Activated T-helper 9 cell treated with anti-CD3 and anti-CD28 coated beads, Interleukin-2, amount 50 U/mL, for 16 hours (primary cell): ENCODE results near the gene KRTAP4-8.
"Not testable (repeated sequence)": the region's sequence is repeated elsewhere in the genome, so short reads cannot be mapped to it uniquely, and the experiment has no call there.

Source experiments
- DNase-seq: peaks from one replicate; pipeline ENCODE4 v3.0.0-alpha.2; 2020; ENCODE audit warnings: low read depth

The KRTAP4-8 gene

GRCh38 chr17:41098042-41098441 lies at the start of gene KRTAP4-8:
TSS of gene KRTAP4-8 (minus strand) at chr17:41098142. CDS start at chr17:41098084, 58 bp downstream.
- no peak for DNase-seq

DNA sequence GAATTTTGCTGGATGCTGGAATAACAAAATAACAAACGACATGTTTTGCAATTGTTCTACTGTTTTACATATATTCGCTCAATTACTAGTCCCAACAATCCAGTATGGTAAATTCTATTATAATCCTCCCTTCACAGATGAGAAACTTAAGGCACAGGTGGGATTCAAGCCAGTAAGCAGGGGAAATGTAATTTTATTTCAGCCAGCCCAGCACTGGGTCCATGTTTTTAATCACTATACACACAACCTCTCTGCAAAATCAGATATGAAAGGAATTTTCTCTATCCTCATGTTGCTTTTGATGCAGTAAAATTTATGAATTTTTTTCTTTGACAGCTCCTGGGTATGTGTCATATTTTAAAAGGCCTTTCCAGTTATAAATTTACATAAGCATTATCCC lies 47.3 kb upstream of the KRTAP4-8 start:
- no peak for DNase-seq

DNA sequence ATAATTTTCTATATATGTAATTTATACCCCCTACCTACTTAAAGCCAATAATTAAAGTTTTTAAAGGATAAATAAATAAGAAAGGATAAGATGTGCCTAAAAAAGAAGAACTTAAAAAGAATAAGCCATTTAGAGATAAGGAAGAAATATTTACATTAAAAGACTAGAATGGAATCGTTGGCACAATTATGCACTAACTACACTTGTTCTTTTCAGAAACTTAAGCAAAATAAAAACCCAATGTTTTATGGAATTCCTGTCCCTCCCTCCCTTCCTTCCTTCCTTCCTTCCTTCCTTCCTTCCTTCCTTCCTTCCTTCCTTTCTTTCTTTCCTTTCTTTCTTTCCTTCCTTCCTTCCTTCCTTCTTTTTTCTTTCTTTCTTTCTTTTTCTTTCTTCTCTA lies 46.9 kb upstream of the KRTAP4-8 start:
- no peak for DNase-seq

DNA sequence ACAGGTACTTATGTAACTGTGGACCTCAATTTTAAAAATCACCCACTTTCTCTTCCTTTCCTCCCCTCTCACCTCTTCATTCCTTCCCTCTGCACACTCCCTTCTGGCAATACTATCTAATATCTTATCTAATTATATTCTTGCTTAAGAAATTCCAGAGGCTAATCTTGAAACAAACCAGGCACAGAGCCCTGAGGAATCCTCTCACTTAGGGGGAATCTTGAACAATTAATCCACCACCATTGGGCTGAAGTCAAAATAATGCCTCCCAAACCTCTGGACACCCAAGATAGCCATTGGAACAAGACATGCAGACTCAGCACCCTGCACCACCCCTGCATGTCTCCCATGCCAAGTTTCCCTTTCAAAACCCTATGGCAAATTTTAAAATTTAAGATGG lies 43.4 kb upstream of the KRTAP4-8 start:
- no peak for DNase-seq

DNA sequence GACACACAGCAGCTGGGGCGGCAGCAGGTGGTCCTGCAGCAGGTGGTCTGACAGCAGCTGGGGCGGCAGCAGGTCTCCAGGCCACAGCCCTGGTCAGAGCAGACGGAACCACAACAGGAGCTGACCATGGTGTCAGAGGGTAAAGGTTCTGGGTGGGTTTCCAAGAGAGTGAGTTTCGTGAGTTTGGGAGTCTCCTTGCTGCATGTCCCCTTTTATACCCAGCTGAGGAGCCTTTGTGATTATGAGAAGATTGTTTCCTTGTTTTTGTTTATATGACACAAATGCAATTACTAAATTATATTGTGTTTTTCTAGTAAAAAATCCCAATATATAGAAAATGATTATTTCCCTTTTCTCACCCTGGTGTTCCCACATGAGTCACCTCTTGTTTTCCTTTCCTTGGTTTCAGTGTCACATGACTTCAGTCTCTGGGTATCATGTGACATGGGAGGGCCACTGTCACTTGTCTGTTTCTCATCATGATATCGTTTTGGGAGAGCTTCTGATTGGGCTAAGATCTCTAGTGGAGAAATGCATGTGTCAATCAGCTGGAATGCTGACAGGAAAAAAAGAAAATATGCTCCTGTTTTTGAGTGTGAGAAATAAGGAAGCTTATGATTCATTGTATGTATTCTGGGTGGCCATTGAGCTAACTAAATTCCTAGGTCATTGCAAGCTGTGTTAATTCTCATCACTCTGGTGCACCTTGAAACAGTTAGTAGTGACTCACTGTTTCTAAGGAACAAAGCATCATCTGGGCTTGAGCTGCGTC lies 42.6 kb upstream of the KRTAP4-8 start, which contains the start of gene KRTAP4-6:
Gene KRTAP4-6, minus strand, starts transcription at position 185 of the 772 bp plus-strand sequence. Its CDS starts 57 bp downstream, at position 128.
- DNase-seq, result no peak

DNA sequence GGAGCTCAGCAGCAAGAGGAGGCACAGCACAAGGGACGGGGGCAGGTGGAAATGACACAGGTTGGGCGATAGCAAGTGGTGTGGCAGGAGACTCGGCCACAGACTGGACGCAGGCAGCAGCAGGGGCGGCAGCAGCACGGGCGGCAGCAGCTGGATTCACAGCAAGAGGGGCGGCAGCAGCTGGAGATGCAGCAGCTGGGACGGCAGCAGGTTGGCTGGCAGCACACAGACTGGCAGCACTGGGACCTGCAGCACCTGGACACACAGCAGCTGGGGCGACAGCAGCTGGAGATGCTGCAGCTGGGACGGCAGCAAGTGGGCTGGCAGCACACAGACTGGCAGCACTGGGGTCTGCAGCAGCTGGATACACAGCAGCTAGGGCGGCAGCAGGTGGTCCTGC lies 41.9 kb upstream of the KRTAP4-8 start:
- not testable (repeated sequence) for DNase-seq

DNA sequence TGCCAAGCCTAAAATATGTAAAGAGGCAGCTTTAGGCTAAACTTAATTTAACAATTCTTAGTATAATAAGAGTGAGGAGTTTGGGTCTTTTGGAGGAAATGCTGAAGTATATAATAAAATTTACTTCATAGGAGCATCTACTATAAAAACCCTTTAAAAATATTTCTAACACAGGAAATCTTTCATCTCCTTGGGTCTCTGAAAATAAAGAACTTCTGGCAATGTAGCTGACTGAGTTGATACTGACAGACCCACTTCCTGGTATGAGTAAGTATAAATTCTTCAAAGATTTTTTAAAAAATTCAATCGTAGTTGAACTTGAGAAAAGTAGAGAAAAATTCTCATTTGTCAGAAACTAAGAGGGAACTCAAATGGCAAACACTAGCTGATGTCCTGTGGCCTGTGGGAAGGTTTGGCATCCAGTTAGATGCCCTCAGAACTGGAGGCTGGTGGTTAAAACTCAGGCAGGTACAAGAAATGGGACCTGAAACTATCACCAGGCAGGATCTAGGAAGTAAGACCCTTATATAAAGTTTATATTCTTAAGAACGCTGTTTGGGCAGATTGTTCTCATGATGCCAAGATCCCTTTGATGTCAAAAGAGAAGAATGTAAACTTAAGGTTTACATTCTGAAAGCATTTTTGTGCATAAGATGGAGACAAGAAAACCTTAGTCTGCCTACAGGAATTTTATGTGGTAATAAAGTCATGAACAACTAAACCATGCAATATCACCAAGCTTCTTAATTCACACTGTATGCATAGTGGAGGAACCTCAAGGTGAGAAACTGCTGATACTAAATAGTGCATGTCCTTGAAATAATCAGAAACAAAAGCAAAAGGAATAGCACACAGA lies 36.2 kb upstream of the KRTAP4-8 start:
- DNase-seq, result no peak

DNA sequence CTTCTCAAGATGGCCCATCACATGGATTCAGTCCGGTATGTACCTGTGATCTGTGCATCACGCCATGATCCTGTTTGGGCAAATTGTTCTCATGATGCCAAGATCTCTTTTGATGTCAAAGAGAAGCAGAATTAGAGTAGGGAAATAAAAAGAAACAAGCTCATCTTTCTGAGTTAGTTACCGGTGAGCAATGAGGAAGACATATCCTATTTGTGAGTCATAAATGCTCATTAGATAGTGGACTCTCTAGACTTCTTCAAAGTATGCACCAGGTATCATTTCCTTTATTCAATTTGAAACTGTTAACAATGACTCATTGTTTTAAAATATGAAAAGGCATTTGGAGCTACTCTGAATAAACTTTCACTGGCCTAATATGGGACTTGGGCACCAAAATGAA lies 34.0 kb upstream of the KRTAP4-8 start:
- DNase-seq, result no peak

DNA sequence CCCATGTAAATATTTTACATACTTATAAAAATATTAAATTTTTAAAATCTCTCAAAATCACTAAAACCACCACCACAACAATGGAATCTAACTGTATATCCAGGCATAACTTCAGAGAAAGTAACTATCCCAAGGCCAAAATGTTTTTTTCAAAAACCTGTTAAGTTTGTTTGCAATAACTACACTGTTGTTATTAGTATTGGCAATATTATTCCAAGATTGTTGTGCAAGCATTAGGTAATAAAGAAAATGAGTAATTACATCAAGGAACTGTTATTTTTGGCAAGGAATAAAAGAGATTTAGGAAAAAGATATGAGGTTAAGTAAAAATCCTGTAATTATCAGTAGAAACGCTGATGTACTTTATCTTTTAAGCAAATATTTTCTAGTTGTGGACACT lies 29.4 kb upstream of the KRTAP4-8 start:
- no peak for DNase-seq

- no peak for DNase-seq
These were observed 28.5 kb upstream of the KRTAP4-8 start for GRCh38 chr17:41126412-41126811.

DNA sequence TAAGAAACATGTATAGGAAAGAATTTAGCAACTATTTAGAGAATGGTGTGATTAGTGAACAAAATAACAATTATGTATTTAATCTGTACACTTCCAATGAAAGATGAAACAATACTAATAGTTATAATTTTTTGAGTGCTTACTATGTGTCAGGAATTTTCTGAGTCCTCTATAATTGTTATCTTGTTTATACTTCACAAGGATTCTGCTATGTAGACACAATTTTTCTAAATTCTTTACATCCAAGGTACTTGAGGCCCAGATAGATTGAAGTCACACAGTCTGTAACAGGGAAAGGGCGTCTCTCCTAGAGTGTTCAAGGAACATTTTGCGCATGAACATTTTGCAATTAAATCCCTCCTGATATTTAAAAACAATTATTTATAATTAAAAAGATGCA lies 27.1 kb upstream of the KRTAP4-8 start:
- DNase-seq, result no peak

- DNase-seq, result not testable (repeated sequence)
These were observed 26.0 kb upstream of the KRTAP4-8 start, which contains the start of gene KRTAP4-12 for GRCh38 chr17:41123991-41124371. TSS of gene KRTAP4-12 (minus strand) at chr17:41124182. CDS start at chr17:41124122, 60 bp downstream.

- not testable (repeated sequence) for DNase-seq
These were observed 25.5 kb upstream of the KRTAP4-8 start for GRCh38 chr17:41123292-41123990.

DNA sequence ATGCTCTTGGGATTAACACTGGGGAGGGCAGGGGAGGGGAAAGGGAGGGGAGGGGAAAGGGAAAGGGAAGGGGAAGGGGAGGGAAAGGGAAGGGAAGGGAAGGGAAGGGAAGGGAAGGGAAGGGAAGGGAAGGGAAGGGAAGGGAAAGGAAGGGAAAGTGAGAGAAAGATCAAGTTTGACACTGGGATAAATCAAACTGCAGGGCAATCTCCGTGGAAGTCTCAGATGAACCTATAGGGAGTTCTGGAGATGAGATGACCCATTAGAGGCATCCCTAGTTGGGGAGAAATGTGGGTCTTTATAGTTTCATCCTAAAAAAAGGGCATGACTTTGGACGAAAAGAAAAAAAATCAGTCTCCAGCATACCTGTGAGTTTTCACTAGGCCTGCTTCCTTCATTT lies 23.8 kb upstream of the KRTAP4-8 start:
- DNase-seq, result no peak

DNA sequence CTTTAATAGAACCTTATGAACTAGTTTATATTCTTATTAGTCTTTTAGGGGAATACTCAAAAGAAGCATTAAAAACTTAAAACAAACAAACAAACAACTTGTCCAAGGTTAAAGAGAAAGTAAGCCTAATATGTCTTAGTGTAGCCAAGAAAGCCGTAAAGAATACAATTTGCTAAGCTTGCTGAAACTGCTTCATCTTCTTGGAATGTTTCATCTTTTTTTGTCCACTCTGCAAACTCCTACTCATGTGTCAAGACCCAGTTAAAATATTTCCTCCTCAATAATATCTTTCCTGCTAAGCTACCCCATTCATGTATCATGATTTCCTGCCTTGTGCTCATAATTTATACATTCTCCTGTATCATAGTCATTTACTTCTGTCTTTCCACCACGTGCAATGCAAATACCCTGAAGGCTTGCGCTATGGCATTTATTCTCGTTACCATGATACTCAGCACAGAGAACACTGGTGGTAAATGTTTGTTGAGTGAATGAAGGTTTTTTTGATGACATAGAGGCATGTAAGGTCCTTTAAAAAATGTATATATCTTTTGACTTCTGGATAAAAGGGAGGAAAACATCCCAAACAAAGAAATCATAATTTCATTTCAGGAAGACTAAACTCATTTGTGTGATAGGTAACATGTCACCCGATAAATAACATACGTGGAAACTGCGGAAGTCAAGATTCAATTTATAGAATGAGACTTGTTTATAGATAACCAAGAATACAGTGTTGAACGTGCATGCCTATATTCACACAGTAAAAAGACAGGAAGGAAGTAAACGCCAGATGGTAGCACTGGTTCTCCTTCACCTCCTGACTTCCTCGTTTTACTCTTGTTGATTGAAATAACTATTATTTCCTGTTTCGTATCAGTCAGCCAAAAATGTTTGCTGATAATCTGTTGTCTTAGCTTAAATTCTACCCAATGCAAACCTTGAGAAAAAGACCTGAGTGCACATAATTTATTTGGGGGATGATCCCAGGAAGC lies 22.1 kb upstream of the KRTAP4-8 start:
- DNase-seq, result not testable (repeated sequence)

DNA sequence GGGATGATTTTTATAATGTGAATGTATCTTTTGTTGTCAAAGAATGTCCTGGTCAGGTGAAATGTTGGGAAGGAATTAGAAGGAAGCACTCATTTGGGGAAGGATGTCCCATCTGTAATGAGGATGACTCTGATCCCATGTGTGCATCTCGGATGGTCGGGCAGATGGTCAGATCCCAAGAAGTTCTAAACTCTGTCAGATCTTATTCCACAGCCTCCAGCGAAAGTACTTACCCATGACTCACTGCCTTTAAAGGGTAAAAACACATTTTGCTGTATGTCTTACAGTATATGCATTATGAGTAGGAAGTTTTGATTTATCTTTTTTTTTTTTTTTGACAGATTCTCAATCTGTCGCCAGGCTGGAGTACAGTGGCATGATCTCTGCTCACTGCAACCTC lies 20.8 kb upstream of the KRTAP4-8 start:
- no peak for DNase-seq

DNA sequence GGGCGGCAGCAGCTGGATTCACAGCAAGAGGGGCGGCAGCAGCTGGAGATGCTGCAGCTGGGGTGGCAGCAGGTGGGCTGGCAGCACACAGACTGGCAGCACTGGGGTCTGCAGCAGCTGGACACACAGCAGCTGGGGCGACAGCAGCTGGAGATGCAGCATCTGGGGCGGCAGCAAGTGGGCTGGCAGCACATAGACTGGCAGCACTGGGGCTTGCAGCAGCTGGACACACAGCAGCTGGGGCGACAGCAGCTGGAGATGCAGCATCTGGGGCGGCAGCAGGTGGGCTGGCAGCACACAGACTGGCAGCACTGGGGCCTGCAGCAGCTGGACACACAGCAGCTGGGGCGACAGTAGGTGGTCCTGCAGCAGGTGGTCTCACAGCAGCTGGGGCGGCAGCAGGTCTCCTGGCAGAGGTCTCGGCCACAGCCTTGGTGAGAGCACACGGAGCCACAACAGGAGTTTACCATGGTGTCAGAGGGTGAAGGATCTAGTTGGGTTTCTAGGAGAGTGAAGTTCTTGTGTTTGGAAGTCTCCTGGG lies 20.0 kb upstream of the KRTAP4-8 start, which contains the start of gene KRTAP4-11:
Gene KRTAP4-11, minus strand, starts transcription at position 528 of the 541 bp plus-strand sequence. Its CDS starts 58 bp downstream, at position 470.
- not testable (repeated sequence) for DNase-seq

- DNase-seq, result no peak
These were observed 18.4 kb upstream of the KRTAP4-8 start for GRCh38 chr17:41116297-41116696.

GRCh38 chr17:41111151-41111885 lies 13.4 kb upstream of the KRTAP4-8 start:
- DNase-seq, result no peak
